ENCODE data around the gene ZNF333.

DNA sequence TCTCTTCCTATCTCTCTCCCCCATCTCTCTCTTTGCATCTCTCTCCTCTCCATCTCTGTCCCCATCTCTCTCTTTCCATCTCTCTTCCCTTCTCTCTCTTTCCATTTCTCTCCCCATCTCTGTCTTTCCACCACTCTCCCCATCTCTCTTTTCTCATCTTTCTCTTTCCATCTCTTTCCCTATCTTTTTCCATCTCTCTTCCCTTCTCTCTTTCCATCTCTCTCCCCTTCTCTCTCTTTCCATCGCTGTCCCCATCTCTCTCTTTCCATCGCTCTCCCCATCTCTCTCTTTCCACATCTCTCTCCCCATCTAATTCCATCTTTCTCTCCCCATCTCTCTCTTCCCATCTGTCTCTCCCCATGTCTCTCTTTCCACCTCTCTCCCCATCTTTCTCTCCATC lies 39.7 kb upstream of the ZNF333 start:
- TF ChIP-seq TAF1 (IDR thresholded peaks at IDR 0.05; ENCODE audit: borderline replicate concordance, insufficient read depth, low read length) (no peak), POLR2AphosphoS5 (IDR thresholded peaks at IDR 0.05; ENCODE audit: low read depth, low read length) (no peak), SIN3A (IDR thresholded peaks at IDR 0.05; ENCODE audit: borderline replicate concordance, insufficient read depth, low read length) (no peak), FOXP2 (optimal IDR thresholded peaks at IDR 0.05; ENCODE audit: borderline replicate concordance, extremely low read depth, extremely low read length, insufficient read depth) (no peak)

Measured in PFSK-1 (cell line).